Peyer's patch (tissue), 4 donors: Measurements from ENCODE around the gene NUMA1. TPM values are rescaled to one million over a fixed set of nuclear protein-coding genes. Genes with fewer than 3 reads are reported as not detected.

ENCODE experiments used
- DNase-seq, 3 donors: peaks; one replicate each; pipeline ENCODE4 v3.0.0-alpha.2; 2017 to 2019
- H3K27ac ChIP-seq, 4 donors: fragments of 200-600 bp; sonication (generic); one replicate each; pipeline ENCODE4 v1.5.1; 2016 to 2019
- H3K27me3 ChIP-seq, 2 donors: fragments of 200-600 bp; sonication (generic); one replicate each; pipeline ENCODE4 v1.5.1; 2019
- H3K36me3 ChIP-seq, 3 donors: fragments of 200-600 bp; sonication (generic); one replicate each; pipeline ENCODE4 v1.5.1; 2016 to 2019
- H3K4me1 ChIP-seq, 4 donors: fragments of 200-600 bp; sonication (generic); one replicate each; pipeline ENCODE4 v1.5.1; 2016 to 2019
- H3K4me3 ChIP-seq, 4 donors: fragments of 200-600 bp; sonication (generic); 1 replicate in 3 of 4; 2 replicates in 1 of 4; pipeline ENCODE4 v1.5.1; 2016 to 2019; ENCODE audit warnings: mild to moderate bottlenecking in 1 of 4
- H3K9me3 ChIP-seq, 4 donors: fragments of 200-600 bp; sonication (generic); one replicate each; pipeline ENCODE4 v1.5.1; 2016 to 2019; ENCODE audit warnings: mild to moderate bottlenecking in 1 of 4
- CTCF ChIP-seq, 6 experiments: fragments of 450-650 bp in 4 of 6; fragments of 200-600 bp in 2 of 6; sonication (generic) in 1 of 6; IDR thresholded peaks; one replicate each; pipeline ENCODE4 v1.5.1; 2017 to 2019; ENCODE audit warnings: antibody characterized with exemption in 6 of 6, mild to moderate bottlenecking in 3 of 6, moderate library complexity in 1 of 6
- POLR2A ChIP-seq, 2 donors: fragments of 450-650 bp; IDR thresholded peaks; one replicate each; pipeline ENCODE4 v1.5.1; 2017; ENCODE audit warnings: antibody characterized with exemption in 2 of 2, mild to moderate bottlenecking in 2 of 2, moderate library complexity in 2 of 2
- total RNA-seq, 4 donors: library from RNA; depleted of rRNA; stranded (reverse); fragments of >200 nt; gene quantifications; one replicate each; pipeline ENCODE4 v1.1.0, GENCODE V29; 2016

The NUMA1 gene
- total RNA-seq, 4 donors from 2014 or later, result 297 to 512 (median 388) TPM

GRCh38 chr11:72014761-72015320 is 65.5 kb downstream of the NUMA1 start:
- Histone ChIP-seq H3K27ac (no peak overlapping the region), H3K4me3 (no peak overlapping the region), H3K9me3 (no peaks in the 10 kb centered on the region), H3K4me1 (peaks cover 0 to 20% (median 0%) of the 10 kb centered on the region in 4 donors), H3K36me3 (peaks cover 0 to 100% (median 0%) of the 10 kb centered on the region in 3 donors), H3K27me3 (no peaks in the 10 kb centered on the region)
- DNase-seq, result no peak
- TF ChIP-seq CTCF (IDR thresholded peaks at IDR 0.05) (no peak), POLR2A (IDR thresholded peaks at IDR 0.05) (no peak)

DNA sequence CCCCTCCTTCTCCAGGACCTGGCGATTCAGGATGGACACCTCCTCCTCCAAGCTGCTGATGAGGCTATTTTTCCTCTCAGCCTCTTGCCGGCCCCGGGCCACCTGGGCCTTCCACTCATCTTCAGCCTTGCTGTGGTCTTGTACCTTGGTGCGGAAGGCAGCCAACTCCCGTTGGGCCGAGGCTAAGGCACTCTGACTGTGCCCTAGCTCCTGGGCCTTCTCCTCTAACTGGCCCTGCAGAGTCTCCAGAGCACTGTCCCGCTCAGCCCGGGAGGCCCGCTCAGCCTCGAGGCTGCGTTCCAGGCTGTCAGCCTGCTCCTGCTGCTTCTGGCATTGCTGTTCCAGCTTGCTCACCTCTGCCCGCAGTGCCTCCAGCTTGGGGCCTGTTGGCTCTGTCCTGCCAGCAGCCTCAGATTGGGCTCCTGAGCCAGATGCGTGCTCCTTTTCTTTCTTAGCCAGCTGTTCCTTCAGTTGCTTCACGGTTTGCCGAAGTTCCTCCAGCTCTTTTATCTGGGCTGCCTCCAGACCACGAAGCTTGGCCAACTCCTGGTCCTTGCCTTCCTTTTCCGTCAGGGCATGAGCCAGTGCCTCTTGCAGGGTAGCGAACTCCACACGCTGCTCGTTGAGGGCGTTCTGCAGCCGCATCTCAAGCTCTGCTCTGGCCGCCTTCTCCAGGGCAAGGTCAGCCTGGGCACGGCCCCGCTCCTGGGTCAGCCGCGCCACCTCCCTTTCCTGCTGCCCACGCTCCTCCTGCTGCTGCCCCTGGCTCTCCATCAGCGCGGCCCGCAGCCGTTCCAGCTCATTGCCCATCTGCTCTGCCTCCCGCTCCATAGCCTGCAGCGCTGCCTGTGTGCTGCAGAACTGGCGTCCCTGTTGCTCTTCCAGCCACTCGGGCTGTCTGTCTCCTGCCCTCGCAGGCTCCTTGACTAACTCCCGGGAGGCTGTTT is 66.3 kb downstream of the NUMA1 start:
- H3K27ac ChIP-seq, result peak overlapping the region in 2 of 4 donors; percentile 11 to 17
- H3K36me3 ChIP-seq, result peaks cover 0 to 100% (median 0%) of the 10 kb centered on the region in 3 donors
- no peak overlapping the region for H3K4me3 ChIP-seq
- no peak for DNase-seq
- no peaks in the 10 kb centered on the region for H3K27me3 ChIP-seq
- H3K9me3 ChIP-seq, result no peaks in the 10 kb centered on the region
- TF ChIP-seq CTCF (IDR thresholded peaks at IDR 0.05) (no peak), POLR2A (IDR thresholded peaks at IDR 0.05) (no peak)
- peaks cover 0 to 20% (median 0%) of the 10 kb centered on the region in 4 donors for H3K4me1 ChIP-seq

- H3K9me3 ChIP-seq, result no peaks in the 10 kb centered on the region
- no peaks in the 10 kb centered on the region for H3K27me3 ChIP-seq
- peaks cover 0 to 20% (median 0%) of the 10 kb centered on the region in 4 donors for H3K4me1 ChIP-seq
- DNase-seq, result no peak
- no peak for TF ChIP-seq CTCF (IDR thresholded peaks at IDR 0.05)
- no peak for TF ChIP-seq POLR2A (IDR thresholded peaks at IDR 0.05)
- peaks cover 0 to 100% (median 0%) of the 10 kb centered on the region in 3 donors for H3K36me3 ChIP-seq
- H3K4me3 ChIP-seq, result no peak overlapping the region
- H3K27ac ChIP-seq, result peak overlapping the region in 2 of 4 donors; percentile 7 to 22
Measured at GRCh38 chr11:72012897-72013721, 67.2 kb downstream of the NUMA1 start.

GRCh38 chr11:72012091-72012630 is 68.2 kb downstream of the NUMA1 start:
- H3K4me1 ChIP-seq, result peaks cover 0 to 20% (median 0%) of the 10 kb centered on the region in 4 donors
- peak overlapping the region in 1 of 4 donors; percentile 22 for H3K27ac ChIP-seq
- TF ChIP-seq CTCF (IDR thresholded peaks at IDR 0.05), result no peak
- TF ChIP-seq POLR2A (IDR thresholded peaks at IDR 0.05), result no peak
- peaks cover 0 to 100% (median 0%) of the 10 kb centered on the region in 3 donors for H3K36me3 ChIP-seq
- no peak for DNase-seq
- no peaks in the 10 kb centered on the region for H3K9me3 ChIP-seq
- H3K27me3 ChIP-seq, result no peaks in the 10 kb centered on the region
- no peak overlapping the region for H3K4me3 ChIP-seq
